ENCODE measurements around the gene HHAT.

The HHAT gene

GRCh38 chr1:210362526-210362925 is 33.8 kb downstream of the HHAT start:
- Histone ChIP-seq H3K27me3 (ENCODE audit: control insufficient read depth, insufficient read depth, low read length) (no peaks in the 10 kb centered on the region), H3K4me1 (ENCODE audit: control insufficient read depth, insufficient read depth, low read length) (peaks cover 34% of the 10 kb centered on the region)

GRCh38 chr1:210363119-210363518 is 34.4 kb downstream of the HHAT start:
- Histone ChIP-seq H3K4me1 (ENCODE audit: control insufficient read depth, insufficient read depth, low read length) (peaks cover 35% of the 10 kb centered on the region), H3K27me3 (ENCODE audit: control insufficient read depth, insufficient read depth, low read length) (no peaks in the 10 kb centered on the region), H3K36me3 (ENCODE audit: control insufficient read depth, insufficient read depth, low read length) (no peaks in the 10 kb centered on the region), H3K4me3 (ENCODE audit: low read depth, low read length) (no peak overlapping the region), H3K9ac (ENCODE audit: low read depth, low read length) (no peak overlapping the region), H3K9me3 (ENCODE audit: control insufficient read depth, insufficient read depth, low read length) (no peaks in the 10 kb centered on the region)

More at GRCh38 chr1:210362526-210362925, 33.8 kb downstream of the HHAT start:
- Histone ChIP-seq H3K36me3 (ENCODE audit: control insufficient read depth, insufficient read depth, low read length) (no peaks in the 10 kb centered on the region), H3K9me3 (ENCODE audit: control insufficient read depth, insufficient read depth, low read length) (no peaks in the 10 kb centered on the region), H3K4me3 (ENCODE audit: low read depth, low read length) (no peak overlapping the region), H3K9ac (ENCODE audit: low read depth, low read length) (no peak overlapping the region)

GRCh38 chr1:210364479-210364878 is 35.8 kb downstream of the HHAT start:
- Histone ChIP-seq H3K4me3 (ENCODE audit: low read depth, low read length) (no peak overlapping the region), H3K9me3 (ENCODE audit: control insufficient read depth, insufficient read depth, low read length) (no peaks in the 10 kb centered on the region), H3K27me3 (ENCODE audit: control insufficient read depth, insufficient read depth, low read length) (peaks cover 3% of the 10 kb centered on the region), H3K4me1 (ENCODE audit: control insufficient read depth, insufficient read depth, low read length) (peaks cover 29% of the 10 kb centered on the region), H3K9ac (ENCODE audit: low read depth, low read length) (no peak overlapping the region), H3K36me3 (ENCODE audit: control insufficient read depth, insufficient read depth, low read length) (no peaks in the 10 kb centered on the region)

GRCh38 chr1:210366767-210367166 is 38.1 kb downstream of the HHAT start:
- Histone ChIP-seq H3K36me3 (ENCODE audit: control insufficient read depth, insufficient read depth, low read length) (no peaks in the 10 kb centered on the region), H3K9ac (ENCODE audit: low read depth, low read length) (no peak overlapping the region), H3K4me3 (ENCODE audit: low read depth, low read length) (no peak overlapping the region), H3K27me3 (ENCODE audit: control insufficient read depth, insufficient read depth, low read length) (peaks cover 6% of the 10 kb centered on the region), H3K9me3 (ENCODE audit: control insufficient read depth, insufficient read depth, low read length) (no peaks in the 10 kb centered on the region), H3K4me1 (ENCODE audit: control insufficient read depth, insufficient read depth, low read length) (peaks cover 32% of the 10 kb centered on the region)

- Histone ChIP-seq H3K27me3 (ENCODE audit: control insufficient read depth, insufficient read depth, low read length) (peaks cover 6% of the 10 kb centered on the region), H3K9me3 (ENCODE audit: control insufficient read depth, insufficient read depth, low read length) (no peaks in the 10 kb centered on the region), H3K36me3 (ENCODE audit: control insufficient read depth, insufficient read depth, low read length) (no peaks in the 10 kb centered on the region), H3K9ac (ENCODE audit: low read depth, low read length) (no peak overlapping the region), H3K4me1 (ENCODE audit: control insufficient read depth, insufficient read depth, low read length) (peaks cover 40% of the 10 kb centered on the region), H3K4me3 (ENCODE audit: low read depth, low read length) (no peak overlapping the region)
Observed at GRCh38 chr1:210367566-210367965, 38.9 kb downstream of the HHAT start.

GRCh38 chr1:210369425-210369824 is 40.7 kb downstream of the HHAT start:
- no peaks in the 10 kb centered on the region for H3K36me3 ChIP-seq (ENCODE audit: control insufficient read depth, insufficient read depth, low read length)
- peaks cover 6% of the 10 kb centered on the region for H3K27me3 ChIP-seq (ENCODE audit: control insufficient read depth, insufficient read depth, low read length)
- H3K9ac ChIP-seq (ENCODE audit: low read depth, low read length): no peak overlapping the region
- H3K9me3 ChIP-seq (ENCODE audit: control insufficient read depth, insufficient read depth, low read length): no peaks in the 10 kb centered on the region
- H3K4me1 ChIP-seq (ENCODE audit: control insufficient read depth, insufficient read depth, low read length): peaks cover 50% of the 10 kb centered on the region
- H3K4me3 ChIP-seq (ENCODE audit: low read depth, low read length): no peak overlapping the region

GRCh38 chr1:210371916-210372315 is 43.2 kb downstream of the HHAT start:
- peaks cover 6% of the 10 kb centered on the region for H3K27me3 ChIP-seq (ENCODE audit: control insufficient read depth, insufficient read depth, low read length)
- H3K4me1 ChIP-seq (ENCODE audit: control insufficient read depth, insufficient read depth, low read length): peaks cover 42% of the 10 kb centered on the region
- no peaks in the 10 kb centered on the region for H3K36me3 ChIP-seq (ENCODE audit: control insufficient read depth, insufficient read depth, low read length)
- H3K9ac ChIP-seq (ENCODE audit: low read depth, low read length): no peak overlapping the region
- no peak overlapping the region for H3K4me3 ChIP-seq (ENCODE audit: low read depth, low read length)
- H3K9me3 ChIP-seq (ENCODE audit: control insufficient read depth, insufficient read depth, low read length): no peaks in the 10 kb centered on the region

- Histone ChIP-seq H3K27me3 (ENCODE audit: control insufficient read depth, insufficient read depth, low read length) (peaks cover 6% of the 10 kb centered on the region), H3K4me3 (ENCODE audit: low read depth, low read length) (no peak overlapping the region), H3K9me3 (ENCODE audit: control insufficient read depth, insufficient read depth, low read length) (no peaks in the 10 kb centered on the region), H3K4me1 (ENCODE audit: control insufficient read depth, insufficient read depth, low read length) (peaks cover 36% of the 10 kb centered on the region), H3K36me3 (ENCODE audit: control insufficient read depth, insufficient read depth, low read length) (no peaks in the 10 kb centered on the region), H3K9ac (ENCODE audit: low read depth, low read length) (no peak overlapping the region)
Observed at GRCh38 chr1:210372491-210372890, 43.8 kb downstream of the HHAT start.

- peaks cover 6% of the 10 kb centered on the region for H3K27me3 ChIP-seq (ENCODE audit: control insufficient read depth, insufficient read depth, low read length)
- H3K36me3 ChIP-seq (ENCODE audit: control insufficient read depth, insufficient read depth, low read length): no peaks in the 10 kb centered on the region
- no peaks in the 10 kb centered on the region for H3K9me3 ChIP-seq (ENCODE audit: control insufficient read depth, insufficient read depth, low read length)
- H3K9ac ChIP-seq (ENCODE audit: low read depth, low read length): no peak overlapping the region
- peaks cover 32% of the 10 kb centered on the region for H3K4me1 ChIP-seq (ENCODE audit: control insufficient read depth, insufficient read depth, low read length)
- no peak overlapping the region for H3K4me3 ChIP-seq (ENCODE audit: low read depth, low read length)
Observed at GRCh38 chr1:210372931-210373627, 44.4 kb downstream of the HHAT start.

GRCh38 chr1:210373628-210373877 is 44.9 kb downstream of the HHAT start:
- Histone ChIP-seq H3K9me3 (ENCODE audit: control insufficient read depth, insufficient read depth, low read length) (no peaks in the 10 kb centered on the region), H3K36me3 (ENCODE audit: control insufficient read depth, insufficient read depth, low read length) (no peaks in the 10 kb centered on the region), H3K9ac (ENCODE audit: low read depth, low read length) (no peak overlapping the region), H3K4me3 (ENCODE audit: low read depth, low read length) (no peak overlapping the region), H3K4me1 (ENCODE audit: control insufficient read depth, insufficient read depth, low read length) (peaks cover 30% of the 10 kb centered on the region), H3K27me3 (ENCODE audit: control insufficient read depth, insufficient read depth, low read length) (peaks cover 6% of the 10 kb centered on the region)

GRCh38 chr1:210373878-210374599 is 45.3 kb downstream of the HHAT start:
- peaks cover 6% of the 10 kb centered on the region for H3K27me3 ChIP-seq (ENCODE audit: control insufficient read depth, insufficient read depth, low read length)
- H3K4me3 ChIP-seq (ENCODE audit: low read depth, low read length): no peak overlapping the region
- no peaks in the 10 kb centered on the region for H3K9me3 ChIP-seq (ENCODE audit: control insufficient read depth, insufficient read depth, low read length)
- peak overlapping the region; percentile 77 for H3K9ac ChIP-seq (ENCODE audit: low read depth, low read length)
- H3K4me1 ChIP-seq (ENCODE audit: control insufficient read depth, insufficient read depth, low read length): peaks cover 29% of the 10 kb centered on the region
- H3K36me3 ChIP-seq (ENCODE audit: control insufficient read depth, insufficient read depth, low read length): no peaks in the 10 kb centered on the region

- no peak overlapping the region for H3K9ac ChIP-seq (ENCODE audit: low read depth, low read length)
- peaks cover 2% of the 10 kb centered on the region for H3K27me3 ChIP-seq (ENCODE audit: control insufficient read depth, insufficient read depth, low read length)
- no peaks in the 10 kb centered on the region for H3K9me3 ChIP-seq (ENCODE audit: control insufficient read depth, insufficient read depth, low read length)
- peaks cover 23% of the 10 kb centered on the region for H3K4me1 ChIP-seq (ENCODE audit: control insufficient read depth, insufficient read depth, low read length)
- H3K36me3 ChIP-seq (ENCODE audit: control insufficient read depth, insufficient read depth, low read length): no peaks in the 10 kb centered on the region
- H3K4me3 ChIP-seq (ENCODE audit: low read depth, low read length): no peak overlapping the region
Observed at GRCh38 chr1:210374600-210374953, 45.9 kb downstream of the HHAT start.

Data from iPS-15b (cell line).